ENCODE results near the gene COL9A3.

Gene COL9A3

GRCh38 chr20:62816884-62817873 is at the start of gene COL9A3:
Gene COL9A3 (plus strand): TSS chr20:62817050. CDS start chr20:62817065, 15 bp downstream.
- Histone ChIP-seq H3K27ac (ENCODE audit: low read depth, low read length) (peak within 1 kb of the TSS; percentile 35; the same call in 1 of the 2 replicates), H3K36me3 (ENCODE audit: control insufficient read depth, insufficient read depth, low read length) (peaks cover 15% of the 10 kb centered on the region), H3K9ac (ENCODE audit: low read length) (peak within 1 kb of the TSS; percentile 63), H3K27me3 (ENCODE audit: control insufficient read depth, insufficient read depth, low read length) (peaks cover 17% of the 10 kb centered on the region), H3K4me1 (ENCODE audit: control insufficient read depth, insufficient read depth, low read length) (peaks cover 22% of the 10 kb centered on the region), H3K9me3 (ENCODE audit: control insufficient read depth, insufficient read depth, low read depth, low read length) (no peaks in the 10 kb centered on the region), H3K4me3 (ENCODE audit: low read depth, low read length) (peak within 1 kb of the TSS; percentile 58)

GRCh38 chr20:62768234-62768546 is 48.7 kb upstream of the COL9A3 start:
- Histone ChIP-seq H3K9me3 (ENCODE audit: control insufficient read depth, insufficient read depth, low read depth, low read length) (no peaks in the 10 kb centered on the region), H3K27me3 (ENCODE audit: control insufficient read depth, insufficient read depth, low read length) (no peaks in the 10 kb centered on the region; the same call in 1 of the 2 replicates), H3K9ac (ENCODE audit: low read length) (no peak overlapping the region), H3K4me1 (ENCODE audit: control insufficient read depth, insufficient read depth, low read length) (peaks cover 5% of the 10 kb centered on the region; the same call in 1 of the 2 replicates), H3K27ac (ENCODE audit: low read depth, low read length) (no peak overlapping the region), H3K4me3 (ENCODE audit: low read depth, low read length) (no peak overlapping the region), H3K36me3 (ENCODE audit: control insufficient read depth, insufficient read depth, low read length) (no peaks in the 10 kb centered on the region)

- Histone ChIP-seq H3K4me1 (ENCODE audit: control insufficient read depth, insufficient read depth, low read length) (peaks cover 5% of the 10 kb centered on the region; the same call in 1 of the 2 replicates), H3K27ac (ENCODE audit: low read depth, low read length) (no peak overlapping the region), H3K4me3 (ENCODE audit: low read depth, low read length) (no peak overlapping the region)
These were observed 48.1 kb upstream of the COL9A3 start for GRCh38 chr20:62768551-62769287.

GRCh38 chr20:62769346-62770071 is 47.3 kb upstream of the COL9A3 start:
- Histone ChIP-seq H3K27me3 (ENCODE audit: control insufficient read depth, insufficient read depth, low read length) (no peaks in the 10 kb centered on the region; the same call in 1 of the 2 replicates), H3K36me3 (ENCODE audit: control insufficient read depth, insufficient read depth, low read length) (no peaks in the 10 kb centered on the region), H3K27ac (ENCODE audit: low read depth, low read length) (no peak overlapping the region), H3K9me3 (ENCODE audit: control insufficient read depth, insufficient read depth, low read depth, low read length) (no peaks in the 10 kb centered on the region), H3K4me1 (ENCODE audit: control insufficient read depth, insufficient read depth, low read length) (peaks cover 5% of the 10 kb centered on the region; the same call in 1 of the 2 replicates), H3K4me3 (ENCODE audit: low read depth, low read length) (no peak overlapping the region), H3K9ac (ENCODE audit: low read length) (no peak overlapping the region)

More at GRCh38 chr20:62768551-62769287, 48.1 kb upstream of the COL9A3 start:
- Histone ChIP-seq H3K27me3 (ENCODE audit: control insufficient read depth, insufficient read depth, low read length) (no peaks in the 10 kb centered on the region; the same call in 1 of the 2 replicates), H3K9me3 (ENCODE audit: control insufficient read depth, insufficient read depth, low read depth, low read length) (no peaks in the 10 kb centered on the region), H3K9ac (ENCODE audit: low read length) (no peak overlapping the region), H3K36me3 (ENCODE audit: control insufficient read depth, insufficient read depth, low read length) (no peaks in the 10 kb centered on the region)

- Histone ChIP-seq H3K9me3 (ENCODE audit: control insufficient read depth, insufficient read depth, low read depth, low read length) (no peaks in the 10 kb centered on the region), H3K9ac (ENCODE audit: low read length) (no peak overlapping the region), H3K36me3 (ENCODE audit: control insufficient read depth, insufficient read depth, low read length) (no peaks in the 10 kb centered on the region), H3K4me1 (ENCODE audit: control insufficient read depth, insufficient read depth, low read length) (peaks cover 5% of the 10 kb centered on the region; the same call in 1 of the 2 replicates), H3K27me3 (ENCODE audit: control insufficient read depth, insufficient read depth, low read length) (no peaks in the 10 kb centered on the region; the same call in 1 of the 2 replicates), H3K4me3 (ENCODE audit: low read depth, low read length) (no peak overlapping the region), H3K27ac (ENCODE audit: low read depth, low read length) (no peak overlapping the region)
These were observed 46.5 kb upstream of the COL9A3 start for GRCh38 chr20:62770111-62770910.

GRCh38 chr20:62770916-62771315 is 45.9 kb upstream of the COL9A3 start:
- Histone ChIP-seq H3K4me1 (ENCODE audit: control insufficient read depth, insufficient read depth, low read length) (peaks cover 5% of the 10 kb centered on the region; the same call in 1 of the 2 replicates), H3K27me3 (ENCODE audit: control insufficient read depth, insufficient read depth, low read length) (no peaks in the 10 kb centered on the region; the same call in 1 of the 2 replicates), H3K36me3 (ENCODE audit: control insufficient read depth, insufficient read depth, low read length) (no peaks in the 10 kb centered on the region), H3K27ac (ENCODE audit: low read depth, low read length) (no peak overlapping the region), H3K4me3 (ENCODE audit: low read depth, low read length) (no peak overlapping the region), H3K9me3 (ENCODE audit: control insufficient read depth, insufficient read depth, low read depth, low read length) (no peaks in the 10 kb centered on the region), H3K9ac (ENCODE audit: low read length) (no peak overlapping the region)

- Histone ChIP-seq H3K9me3 (ENCODE audit: control insufficient read depth, insufficient read depth, low read depth, low read length) (no peaks in the 10 kb centered on the region), H3K9ac (ENCODE audit: low read length) (no peak overlapping the region), H3K4me1 (ENCODE audit: control insufficient read depth, insufficient read depth, low read length) (peaks cover 10% of the 10 kb centered on the region; the same call in 1 of the 2 replicates), H3K36me3 (ENCODE audit: control insufficient read depth, insufficient read depth, low read length) (no peaks in the 10 kb centered on the region), H3K27me3 (ENCODE audit: control insufficient read depth, insufficient read depth, low read length) (no peaks in the 10 kb centered on the region; the same call in 1 of the 2 replicates), H3K27ac (ENCODE audit: low read depth, low read length) (no peak overlapping the region), H3K4me3 (ENCODE audit: low read depth, low read length) (no peak overlapping the region)
These were observed 45.3 kb upstream of the COL9A3 start for GRCh38 chr20:62771396-62772102.

GRCh38 chr20:62772103-62772611 is 44.7 kb upstream of the COL9A3 start:
- H3K9me3 ChIP-seq (ENCODE audit: control insufficient read depth, insufficient read depth, low read depth, low read length), result no peaks in the 10 kb centered on the region
- no peak overlapping the region for H3K4me3 ChIP-seq (ENCODE audit: low read depth, low read length)
- H3K9ac ChIP-seq (ENCODE audit: low read length), result no peak overlapping the region
- peaks cover 12% of the 10 kb centered on the region; the same call in 1 of the 2 replicates for H3K4me1 ChIP-seq (ENCODE audit: control insufficient read depth, insufficient read depth, low read length)
- no peaks in the 10 kb centered on the region; the same call in 1 of the 2 replicates for H3K27me3 ChIP-seq (ENCODE audit: control insufficient read depth, insufficient read depth, low read length)
- H3K27ac ChIP-seq (ENCODE audit: low read depth, low read length), result no peak overlapping the region
- H3K36me3 ChIP-seq (ENCODE audit: control insufficient read depth, insufficient read depth, low read length), result no peaks in the 10 kb centered on the region

- H3K4me1 ChIP-seq (ENCODE audit: control insufficient read depth, insufficient read depth, low read length), result peaks cover 12% of the 10 kb centered on the region; the same call in 1 of the 2 replicates
- no peak overlapping the region for H3K9ac ChIP-seq (ENCODE audit: low read length)
- no peaks in the 10 kb centered on the region for H3K9me3 ChIP-seq (ENCODE audit: control insufficient read depth, insufficient read depth, low read depth, low read length)
- H3K36me3 ChIP-seq (ENCODE audit: control insufficient read depth, insufficient read depth, low read length), result no peaks in the 10 kb centered on the region
- H3K27me3 ChIP-seq (ENCODE audit: control insufficient read depth, insufficient read depth, low read length), result no peaks in the 10 kb centered on the region; the same call in 1 of the 2 replicates
- no peak overlapping the region for H3K27ac ChIP-seq (ENCODE audit: low read depth, low read length)
- H3K4me3 ChIP-seq (ENCODE audit: low read depth, low read length), result no peak overlapping the region
These were observed 44.2 kb upstream of the COL9A3 start for GRCh38 chr20:62772619-62772989.
